GM12864 (cell line): ENCODE measurements around the gene ANP32E.

Experiments used
- DNase-seq: peaks from one replicate; pipeline ENCODE4 v3.0.0-alpha.2; 2011; ENCODE audit warnings: low read depth
- H3K4me3 ChIP-seq: 2 replicates; pipeline ENCODE4 v1.5.1; 2011; ENCODE audit warnings: mild to moderate bottlenecking, low read depth, low read length, control low read depth
- CTCF ChIP-seq: IDR thresholded peaks from 2 replicates; pipeline ENCODE4 v1.5.1; 2011; ENCODE audit warnings: low read depth, mild to moderate bottlenecking, moderate library complexity, low read length, control low read depth, inconsistent platforms; ENCODE audit errors: missing control alignments

The ANP32E gene

GRCh38 chr1:150168960-150169601, 66.8 kb downstream of the ANP32E start:
- TF ChIP-seq CTCF: peak; percentile 69
- no peak for DNase-seq

More at GRCh38 chr1:150168960-150169601, 66.8 kb downstream of the ANP32E start:
- H3K4me3 ChIP-seq: no peak overlapping the region
